GM12892 (cell line): ENCODE results near the gene VPS8.

ENCODE experiments used
- POLR2A ChIP-seq: IDR thresholded peaks from 2 replicates; pipeline ENCODE4 v1.6.1; 2011; ENCODE audit warnings: low read depth, low read length, control low read depth
- POLR2AphosphoS5 ChIP-seq: IDR thresholded peaks from 2 replicates; pipeline ENCODE4 v1.6.1; 2011; ENCODE audit warnings: low read depth, low read length, control low read depth
- TAF1 ChIP-seq: IDR thresholded peaks from 2 replicates; pipeline ENCODE4 v1.6.1; 2011; ENCODE audit warnings: low read depth, mild to moderate bottlenecking, control low read depth, low read length, borderline replicate concordance

DNA sequence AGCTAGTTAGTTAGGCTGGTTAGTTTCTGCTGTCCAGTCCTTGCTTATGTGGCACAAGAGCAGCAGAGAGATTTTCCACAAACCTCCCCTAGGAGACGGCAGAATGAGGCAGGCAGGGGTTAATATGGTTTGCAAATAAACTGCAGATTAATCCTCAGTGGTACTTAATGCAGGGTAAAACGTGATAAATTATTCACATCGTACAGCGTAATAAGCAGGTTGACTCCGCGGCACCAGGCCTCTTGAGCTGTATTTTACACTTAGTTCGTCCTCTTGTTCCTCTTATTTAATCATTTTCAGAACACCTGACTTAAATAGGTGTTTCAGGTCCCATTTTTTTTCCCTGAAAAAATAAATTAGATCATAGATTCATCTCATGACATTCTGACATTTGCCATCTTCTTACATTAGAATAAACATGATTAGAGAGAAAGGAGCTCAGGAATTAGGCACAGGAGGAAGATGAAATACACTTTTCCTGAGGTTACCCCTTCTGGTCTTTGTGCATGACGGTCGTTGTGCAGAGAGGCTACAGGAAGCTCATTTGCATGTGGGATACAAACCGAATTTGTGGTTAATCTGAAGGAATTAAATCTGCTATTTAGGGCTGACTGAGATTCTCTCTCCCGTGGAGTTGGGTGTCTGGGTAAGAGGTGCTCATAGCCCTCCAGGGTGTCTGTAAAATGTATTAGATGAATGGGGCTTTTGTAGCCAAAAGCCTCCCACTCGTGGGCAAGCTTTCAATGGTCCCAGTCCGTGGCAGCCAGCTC lies 27.1 kb upstream of the VPS8 start:
- TF ChIP-seq POLR2AphosphoS5 (no peak), TAF1 (no peak), POLR2A (no peak)
